Gastrocnemius medialis (tissue), 4 donors: ENCODE measurements around the gene TMEM163. TPM values are rescaled to one million over a fixed set of nuclear protein-coding genes. Genes with fewer than 3 reads are reported as not detected.

ENCODE experiments used
- ATAC-seq, 2 donors: fragments of 150-250 bp; one replicate each; pipeline ENCODE4 v1.9.1; 2016
- DNase-seq, 2 donors: peaks; one replicate each; pipeline ENCODE4 v3.0.0-alpha.2; 2019
- H3K27ac ChIP-seq, 4 donors: fragments of 200-600 bp; sonication (generic); 1 replicate in 1 of 4; 2 replicates in 3 of 4; pipeline ENCODE4 v1.5.1; 2016 to 2018; ENCODE audit warnings: mild to moderate bottlenecking in 2 of 4, moderate library complexity in 1 of 4
- H3K27me3 ChIP-seq, 3 donors: fragments of 200-600 bp; sonication (generic) in 2 of 3; 1 replicate in 1 of 3; 2 replicates in 2 of 3; pipeline versions ENCODE4 v1.5.1 to v1.6.0; 2016 to 2019; ENCODE audit warnings: mild to moderate bottlenecking in 1 of 3, moderate library complexity in 1 of 3
- H3K36me3 ChIP-seq, 2 donors: fragments of 200-600 bp; sonication (generic) in 1 of 2; one replicate each; pipeline ENCODE4 v1.5.1; 2017 to 2018
- H3K4me1 ChIP-seq, 2 donors: fragments of 200-600 bp; sonication (generic) in 1 of 2; one replicate each; pipeline ENCODE4 v1.5.1; 2016 to 2017; ENCODE audit warnings: mild to moderate bottlenecking in 2 of 2
- H3K4me3 ChIP-seq, 4 donors: fragments of 200-600 bp; sonication (generic) in 3 of 4; 1 replicate in 1 of 4; 2 replicates in 3 of 4; pipeline ENCODE4 v1.5.1; 2016 to 2019; ENCODE audit warnings: mild to moderate bottlenecking in 2 of 4
- H3K9me3 ChIP-seq, 3 donors: fragments of 200-600 bp; sonication (generic) in 2 of 3; 1 replicate in 1 of 3; 2 replicates in 2 of 3; pipeline ENCODE4 v1.5.1; 2016 to 2019
- POLR2A ChIP-seq, 2 donors: fragments of 450-650 bp; IDR thresholded peaks; one replicate each; pipeline ENCODE4 v1.6.1; 2017; ENCODE audit warnings: antibody characterized with exemption in 2 of 2, mild to moderate bottlenecking in 2 of 2, moderate library complexity in 2 of 2
- in situ Hi-C, 4 donors: fragments of 200-750 bp; cut with MboI; loops; one replicate each; pipeline versions ENCODE4 v1.15.0 to v1.8.0; 2017; ENCODE audit warnings: low sequenced_read_pairs in 4 of 4
- intact Hi-C: fragments of 100-400 bp; cut with DNase I; formaldehyde crosslinking; loops from one replicate; pipeline ENCODE4 v1.15.1; 2023; ENCODE audit warnings: low total_unique reads
- total RNA-seq, 4 donors: library from RNA; depleted of rRNA; stranded (reverse); fragments of >200 nt; gene quantifications; one replicate each; pipeline versions ENCODE4 v1.1.0 to v1.2.3, GENCODE V29; 2016
- TF ChIP-seq, protein P1 (sequence below), 5 experiments: fragments of 450-650 bp in 3 of 5; fragments of 200-600 bp in 2 of 5; sonication (generic) in 2 of 5; IDR thresholded peaks in 4 of 5; conservative IDR thresholded peaks in 1 of 5; 1 replicate in 4 of 5; 2 replicates in 1 of 5; pipeline ENCODE4 v1.5.1; 2016 to 2019; ENCODE audit warnings: antibody characterized with exemption in 5 of 5, mild to moderate bottlenecking in 3 of 5, moderate library complexity in 3 of 5

TMEM163 gene
- total RNA-seq, 4 donors from 2014 or later = not detected

DNA sequence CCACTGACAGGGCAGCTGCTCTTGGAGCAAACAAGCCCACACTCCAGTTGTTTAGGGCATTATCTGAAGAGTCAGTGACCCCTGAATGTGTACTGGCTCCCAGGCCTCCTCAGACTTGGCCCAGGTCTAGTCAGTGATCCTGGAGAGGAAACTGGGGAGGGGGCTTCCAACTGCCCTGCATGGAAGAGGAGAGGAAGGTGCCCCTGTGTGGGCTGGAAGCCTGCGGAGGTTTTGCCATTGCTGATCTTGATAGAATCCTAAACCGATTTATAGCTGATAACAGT, 267.5 kb downstream of the TMEM163 start:
- Histone ChIP-seq H3K4me1 (no peaks in the 10 kb centered on the region), H3K36me3 (no peaks in the 10 kb centered on the region), H3K27ac (no peak overlapping the region), H3K9me3 (no peaks in the 10 kb centered on the region), H3K4me3 (no peak overlapping the region), H3K27me3 (no peaks in the 10 kb centered on the region)
- DNase-seq (no peak), ATAC-seq (no peak)
- intact Hi-C loops = no loop called here
- no peak for TF ChIP-seq POLR2A (IDR thresholded peaks at IDR 0.05)
- TF ChIP-seq, protein P1, sequence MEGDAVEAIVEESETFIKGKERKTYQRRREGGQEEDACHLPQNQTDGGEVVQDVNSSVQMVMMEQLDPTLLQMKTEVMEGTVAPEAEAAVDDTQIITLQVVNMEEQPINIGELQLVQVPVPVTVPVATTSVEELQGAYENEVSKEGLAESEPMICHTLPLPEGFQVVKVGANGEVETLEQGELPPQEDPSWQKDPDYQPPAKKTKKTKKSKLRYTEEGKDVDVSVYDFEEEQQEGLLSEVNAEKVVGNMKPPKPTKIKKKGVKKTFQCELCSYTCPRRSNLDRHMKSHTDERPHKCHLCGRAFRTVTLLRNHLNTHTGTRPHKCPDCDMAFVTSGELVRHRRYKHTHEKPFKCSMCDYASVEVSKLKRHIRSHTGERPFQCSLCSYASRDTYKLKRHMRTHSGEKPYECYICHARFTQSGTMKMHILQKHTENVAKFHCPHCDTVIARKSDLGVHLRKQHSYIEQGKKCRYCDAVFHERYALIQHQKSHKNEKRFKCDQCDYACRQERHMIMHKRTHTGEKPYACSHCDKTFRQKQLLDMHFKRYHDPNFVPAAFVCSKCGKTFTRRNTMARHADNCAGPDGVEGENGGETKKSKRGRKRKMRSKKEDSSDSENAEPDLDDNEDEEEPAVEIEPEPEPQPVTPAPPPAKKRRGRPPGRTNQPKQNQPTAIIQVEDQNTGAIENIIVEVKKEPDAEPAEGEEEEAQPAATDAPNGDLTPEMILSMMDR (IDR thresholded peaks at IDR 0.05 in 4 of 5, conservative IDR thresholded peaks at IDR 0.05 in 1 of 5) = no peak
- in situ Hi-C loops = loop anchor here in 2 of 4 donors (25.0 kb wide), 1 partner anchor 436 kb away; no protein-coding TSS in a partner anchor

GRCh38 chr2:134449751-134450513, 268.9 kb downstream of the TMEM163 start:
- H3K4me3 ChIP-seq = no peak overlapping the region
- ATAC-seq (no peak), DNase-seq (no peak)
- H3K27me3 ChIP-seq = no peaks in the 10 kb centered on the region
- in situ Hi-C loops (loop anchor here in 2 of 4 donors (25.0 kb wide), 1 partner anchor 437 kb away; no protein-coding TSS in a partner anchor), intact Hi-C loops (no loop called here)
- no peak for TF ChIP-seq POLR2A (IDR thresholded peaks at IDR 0.05)
- TF ChIP-seq, protein P1 (IDR thresholded peaks at IDR 0.05 in 4 of 5, conservative IDR thresholded peaks at IDR 0.05 in 1 of 5) = no peak
- H3K9me3 ChIP-seq = no peaks in the 10 kb centered on the region
- no peak overlapping the region for H3K27ac ChIP-seq
- no peaks in the 10 kb centered on the region for H3K36me3 ChIP-seq
- no peaks in the 10 kb centered on the region for H3K4me1 ChIP-seq

DNA sequence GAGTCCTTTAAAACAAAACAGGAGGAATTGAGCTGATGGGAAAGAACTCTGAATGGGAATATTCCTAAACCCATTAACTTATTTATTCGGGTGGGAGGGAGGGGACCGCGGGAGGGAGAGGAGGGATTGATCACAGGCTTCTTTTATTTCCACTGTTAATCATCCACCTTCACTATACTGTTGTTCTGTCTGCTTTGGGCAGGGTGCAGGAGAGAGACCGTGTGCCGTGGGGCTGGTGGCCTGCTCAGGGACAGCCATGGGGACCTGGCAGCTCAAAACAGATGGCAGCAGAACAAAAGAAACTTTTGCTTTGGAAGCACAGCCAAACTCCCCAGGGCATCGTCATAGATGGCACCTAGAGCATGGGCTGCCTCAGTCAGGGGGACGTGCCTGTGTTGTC, 269.6 kb downstream of the TMEM163 start:
- ATAC-seq (no peak), DNase-seq (no peak)
- no peaks in the 10 kb centered on the region for H3K36me3 ChIP-seq
- no peak overlapping the region for H3K27ac ChIP-seq
- in situ Hi-C loops = no loop called here
- H3K4me3 ChIP-seq = no peak overlapping the region
- intact Hi-C loops = no loop called here
- H3K27me3 ChIP-seq = no peaks in the 10 kb centered on the region
- H3K4me1 ChIP-seq = no peaks in the 10 kb centered on the region
- H3K9me3 ChIP-seq = no peaks in the 10 kb centered on the region
- TF ChIP-seq, protein P1 (IDR thresholded peaks at IDR 0.05 in 4 of 5, conservative IDR thresholded peaks at IDR 0.05 in 1 of 5) = no peak
- TF ChIP-seq POLR2A (IDR thresholded peaks at IDR 0.05) = no peak

DNA sequence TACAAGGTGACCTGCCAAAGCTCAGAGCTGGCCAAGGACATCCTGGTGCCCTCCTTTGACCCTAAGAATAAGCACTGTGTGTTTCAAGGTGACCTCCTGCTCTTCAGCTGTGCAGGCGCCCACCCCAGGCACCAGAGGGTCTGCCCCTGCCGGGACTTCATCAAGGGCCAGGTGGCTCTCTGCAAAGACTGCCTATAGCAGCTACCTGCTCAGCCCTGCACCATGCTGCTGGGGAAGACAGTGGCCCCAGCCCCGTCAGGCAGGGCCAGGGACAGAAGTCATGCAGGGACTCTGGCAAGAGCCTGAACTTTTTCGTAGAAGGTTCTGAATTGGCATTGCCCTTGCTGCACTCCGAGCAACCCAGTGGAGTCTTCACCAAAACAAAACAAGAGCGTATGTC, 270.1 kb downstream of the TMEM163 start:
- Histone ChIP-seq H3K27me3 (no peaks in the 10 kb centered on the region), H3K36me3 (no peaks in the 10 kb centered on the region), H3K27ac (no peak overlapping the region), H3K9me3 (no peaks in the 10 kb centered on the region), H3K4me3 (no peak overlapping the region), H3K4me1 (no peaks in the 10 kb centered on the region)
- ATAC-seq (no peak), DNase-seq (no peak)
- no peak for TF ChIP-seq POLR2A (IDR thresholded peaks at IDR 0.05)
- TF ChIP-seq, protein P1 (IDR thresholded peaks at IDR 0.05 in 4 of 5, conservative IDR thresholded peaks at IDR 0.05 in 1 of 5) = no peak
- in situ Hi-C loops = no loop called here
- intact Hi-C loops = no loop called here

GRCh38 chr2:134447669-134448068, 271.1 kb downstream of the TMEM163 start:
- in situ Hi-C loops = no loop called here
- intact Hi-C loops = no loop called here
- DNase-seq = no peak

More at GRCh38 chr2:134447669-134448068, 271.1 kb downstream of the TMEM163 start:
- ATAC-seq = no peak
- Histone ChIP-seq H3K36me3 (no peaks in the 10 kb centered on the region), H3K4me3 (no peak overlapping the region), H3K9me3 (no peaks in the 10 kb centered on the region), H3K27me3 (no peaks in the 10 kb centered on the region), H3K27ac (no peak overlapping the region), H3K4me1 (no peaks in the 10 kb centered on the region)
- TF ChIP-seq, protein P1 (IDR thresholded peaks at IDR 0.05 in 4 of 5, conservative IDR thresholded peaks at IDR 0.05 in 1 of 5) = no peak
- no peak for TF ChIP-seq POLR2A (IDR thresholded peaks at IDR 0.05)
